ENCODE data around the gene MYO6.
"Not testable (repeated sequence)": the region's sequence is repeated elsewhere in the genome, so short reads cannot be mapped to it uniquely, and the experiment has no call there.

Gene MYO6

GRCh38 chr6:75864446-75864845 lies 115.4 kb downstream of the MYO6 start:
- in situ Hi-C loops (cut with MboI; ENCODE audit: low pct_unique_long_range_greater_than_20kb, low sequenced_read_pairs): no loop called here

GRCh38 chr6:75870389-75870788 lies 121.3 kb downstream of the MYO6 start:
- in situ Hi-C loops (cut with MboI; ENCODE audit: low pct_unique_long_range_greater_than_20kb, low sequenced_read_pairs): no loop called here
- DNase-seq: no peak

More at GRCh38 chr6:75864446-75864845, 115.4 kb downstream of the MYO6 start:
- DNase-seq: no peak

GRCh38 chr6:75874224-75874623 lies 125.2 kb downstream of the MYO6 start:
- in situ Hi-C loops (cut with MboI; ENCODE audit: low pct_unique_long_range_greater_than_20kb, low sequenced_read_pairs): no loop called here

GRCh38 chr6:75876152-75876551 lies 127.1 kb downstream of the MYO6 start:
- in situ Hi-C loops (cut with MboI; ENCODE audit: low pct_unique_long_range_greater_than_20kb, low sequenced_read_pairs): no loop called here

More at GRCh38 chr6:75874224-75874623, 125.2 kb downstream of the MYO6 start:
- no peak for DNase-seq

GRCh38 chr6:75880305-75880704 lies 131.3 kb downstream of the MYO6 start:
- DNase-seq: no peak
- in situ Hi-C loops (cut with MboI; ENCODE audit: low pct_unique_long_range_greater_than_20kb, low sequenced_read_pairs): no loop called here

More at GRCh38 chr6:75876152-75876551, 127.1 kb downstream of the MYO6 start:
- no peak for DNase-seq

GRCh38 chr6:75882734-75883133 lies 133.7 kb downstream of the MYO6 start:
- no peak for DNase-seq
- in situ Hi-C loops (cut with MboI; ENCODE audit: low pct_unique_long_range_greater_than_20kb, low sequenced_read_pairs): no loop called here

- in situ Hi-C loops (cut with MboI; ENCODE audit: low pct_unique_long_range_greater_than_20kb, low sequenced_read_pairs): no loop called here
- no peak for DNase-seq
These were observed 135.8 kb downstream of the MYO6 start for GRCh38 chr6:75884822-75885221.

GRCh38 chr6:75892384-75892783 lies 143.3 kb downstream of the MYO6 start:
- in situ Hi-C loops (cut with MboI; ENCODE audit: low pct_unique_long_range_greater_than_20kb, low sequenced_read_pairs): no loop called here
- no peak for DNase-seq

GRCh38 chr6:75893058-75893775 lies 144.2 kb downstream of the MYO6 start:
- peak; percentile 78 for DNase-seq
- in situ Hi-C loops (cut with MboI; ENCODE audit: low pct_unique_long_range_greater_than_20kb, low sequenced_read_pairs): no loop called here

GRCh38 chr6:75893776-75894152 lies 144.7 kb downstream of the MYO6 start:
- DNase-seq: no peak
- in situ Hi-C loops (cut with MboI; ENCODE audit: low pct_unique_long_range_greater_than_20kb, low sequenced_read_pairs): no loop called here

GRCh38 chr6:75896526-75896925 lies 147.5 kb downstream of the MYO6 start:
- in situ Hi-C loops (cut with MboI; ENCODE audit: low pct_unique_long_range_greater_than_20kb, low sequenced_read_pairs): no loop called here
- no peak for DNase-seq

GRCh38 chr6:75900216-75900615 lies 151.2 kb downstream of the MYO6 start:
- DNase-seq; in situ Hi-C loops (cut with MboI; ENCODE audit: low pct_unique_long_range_greater_than_20kb, low sequenced_read_pairs): not testable (repeated sequence)

GRCh38 chr6:75905129-75905528 lies 156.1 kb downstream of the MYO6 start:
- in situ Hi-C loops (cut with MboI; ENCODE audit: low pct_unique_long_range_greater_than_20kb, low sequenced_read_pairs); DNase-seq: not testable (repeated sequence)

- in situ Hi-C loops (cut with MboI; ENCODE audit: low pct_unique_long_range_greater_than_20kb, low sequenced_read_pairs): no loop called here
These were observed 157.8 kb downstream of the MYO6 start for GRCh38 chr6:75906871-75907270.

GRCh38 chr6:75907444-75907843 lies 158.4 kb downstream of the MYO6 start:
- DNase-seq: no peak
- in situ Hi-C loops (cut with MboI; ENCODE audit: low pct_unique_long_range_greater_than_20kb, low sequenced_read_pairs): no loop called here

More at GRCh38 chr6:75906871-75907270, 157.8 kb downstream of the MYO6 start:
- DNase-seq: no peak

GRCh38 chr6:75913040-75913439 lies 164.0 kb downstream of the MYO6 start:
- in situ Hi-C loops (cut with MboI; ENCODE audit: low pct_unique_long_range_greater_than_20kb, low sequenced_read_pairs): no loop called here
- no peak for DNase-seq

- DNase-seq: no peak
- in situ Hi-C loops (cut with MboI; ENCODE audit: low pct_unique_long_range_greater_than_20kb, low sequenced_read_pairs): no loop called here
These were observed 173.2 kb downstream of the MYO6 start for GRCh38 chr6:75922226-75922625.

GRCh38 chr6:75926293-75927168 lies 177.5 kb downstream of the MYO6 start:
- DNase-seq: no peak
- in situ Hi-C loops (cut with MboI; ENCODE audit: low pct_unique_long_range_greater_than_20kb, low sequenced_read_pairs): no loop called here

GRCh38 chr6:75931011-75931680 lies 182.1 kb downstream of the MYO6 start:
- DNase-seq: no peak
- in situ Hi-C loops (cut with MboI; ENCODE audit: low pct_unique_long_range_greater_than_20kb, low sequenced_read_pairs): no loop called here

GRCh38 chr6:75932067-75932466 lies 183.0 kb downstream of the MYO6 start:
- in situ Hi-C loops (cut with MboI; ENCODE audit: low pct_unique_long_range_greater_than_20kb, low sequenced_read_pairs): no loop called here
- peak; percentile 47 for DNase-seq

All from KBM-7 (cell line).